ENCODE results near the gene NAT10.

NAT10 gene

DNA sequence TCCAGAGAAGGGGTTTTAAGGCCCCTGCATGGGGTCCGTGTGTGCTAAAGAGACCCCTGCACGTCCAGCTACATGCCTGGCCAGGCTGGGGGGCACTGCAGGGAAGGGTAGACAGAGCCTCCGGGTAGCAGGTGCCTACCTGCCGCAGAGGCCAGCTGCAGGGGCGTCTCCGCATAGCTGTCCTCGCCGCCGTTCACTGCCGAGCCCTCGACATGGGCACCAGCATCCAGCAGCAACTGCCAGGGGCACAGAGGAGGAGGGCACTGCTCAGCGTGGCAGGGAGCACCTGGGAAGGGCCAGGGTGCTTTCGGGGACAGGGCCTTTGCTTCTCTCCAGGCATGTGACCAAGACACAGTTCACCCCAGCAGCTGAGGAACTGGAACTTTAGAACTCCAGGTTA, 59.7 kb downstream of the NAT10 start:
- POLR2A ChIA-PET = no interaction called here
- TF ChIP-seq, protein P1, sequence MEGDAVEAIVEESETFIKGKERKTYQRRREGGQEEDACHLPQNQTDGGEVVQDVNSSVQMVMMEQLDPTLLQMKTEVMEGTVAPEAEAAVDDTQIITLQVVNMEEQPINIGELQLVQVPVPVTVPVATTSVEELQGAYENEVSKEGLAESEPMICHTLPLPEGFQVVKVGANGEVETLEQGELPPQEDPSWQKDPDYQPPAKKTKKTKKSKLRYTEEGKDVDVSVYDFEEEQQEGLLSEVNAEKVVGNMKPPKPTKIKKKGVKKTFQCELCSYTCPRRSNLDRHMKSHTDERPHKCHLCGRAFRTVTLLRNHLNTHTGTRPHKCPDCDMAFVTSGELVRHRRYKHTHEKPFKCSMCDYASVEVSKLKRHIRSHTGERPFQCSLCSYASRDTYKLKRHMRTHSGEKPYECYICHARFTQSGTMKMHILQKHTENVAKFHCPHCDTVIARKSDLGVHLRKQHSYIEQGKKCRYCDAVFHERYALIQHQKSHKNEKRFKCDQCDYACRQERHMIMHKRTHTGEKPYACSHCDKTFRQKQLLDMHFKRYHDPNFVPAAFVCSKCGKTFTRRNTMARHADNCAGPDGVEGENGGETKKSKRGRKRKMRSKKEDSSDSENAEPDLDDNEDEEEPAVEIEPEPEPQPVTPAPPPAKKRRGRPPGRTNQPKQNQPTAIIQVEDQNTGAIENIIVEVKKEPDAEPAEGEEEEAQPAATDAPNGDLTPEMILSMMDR (IDR thresholded peaks at IDR 0.05; ENCODE audit: insufficient read depth, low read length, missing control alignments) = no peak
- CTCF ChIA-PET = interaction anchor here (1.0 to 2.7 kb wide), 3 partner anchors 9 to 192 kb away, joined by 3 to 25 read pairs (median 4); partner anchors contain the start of gene ABTB2
- no peak for DNase-seq (ENCODE audit: low read depth, low spot score)
- H3K4me3 ChIP-seq (ENCODE audit: low read depth, low read length) = no peak overlapping the region

DNA sequence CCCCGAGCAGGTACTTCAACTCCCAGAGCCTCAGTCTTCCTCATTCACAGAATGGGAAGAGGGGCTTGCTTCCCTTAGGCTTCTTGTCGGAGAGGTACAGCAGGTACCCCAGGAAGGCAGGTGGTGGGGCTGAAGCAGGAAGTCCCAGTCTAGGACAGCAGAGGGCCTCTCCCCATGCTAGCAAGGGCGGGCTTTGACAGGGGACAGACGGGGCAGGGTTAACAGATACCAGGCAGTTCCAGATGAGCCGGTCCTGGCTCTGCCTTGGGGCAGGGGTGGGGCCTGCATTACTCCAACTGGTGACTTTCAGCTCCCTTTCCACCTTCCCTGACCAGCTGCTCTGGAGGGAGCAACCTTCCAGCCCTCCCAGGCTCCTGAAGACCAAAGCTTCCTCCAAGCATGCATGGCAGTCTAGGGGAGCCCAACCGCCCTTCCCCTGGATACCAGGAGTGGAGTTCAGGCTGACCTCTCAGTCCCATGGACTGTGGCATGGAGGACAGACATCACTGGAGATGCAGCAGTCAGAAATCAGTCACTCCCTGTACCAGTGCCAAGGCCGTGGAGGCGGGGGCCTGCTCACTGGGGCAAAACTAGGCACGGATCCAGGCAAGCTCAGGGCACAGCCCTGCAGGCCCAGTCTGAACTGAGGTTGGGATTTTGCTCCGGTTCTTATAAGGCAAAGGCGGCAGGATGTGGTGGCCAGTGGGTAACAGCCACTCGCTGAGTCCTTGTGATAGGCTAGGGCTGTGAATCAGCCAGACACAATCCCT, 60.5 kb downstream of the NAT10 start:
- H3K4me3 ChIP-seq (ENCODE audit: low read depth, low read length) = no peak overlapping the region
- POLR2A ChIA-PET = no interaction called here
- CTCF ChIA-PET = interaction anchor here (1.0 to 2.7 kb wide), 4 partner anchors 9 to 327 kb away, joined by 3 to 25 read pairs (median 5); partner anchors contain the start of gene ABTB2
- TF ChIP-seq, protein P1 (IDR thresholded peaks at IDR 0.05; ENCODE audit: insufficient read depth, low read length, missing control alignments) = no peak
- no peak for DNase-seq (ENCODE audit: low read depth, low spot score)

DNA sequence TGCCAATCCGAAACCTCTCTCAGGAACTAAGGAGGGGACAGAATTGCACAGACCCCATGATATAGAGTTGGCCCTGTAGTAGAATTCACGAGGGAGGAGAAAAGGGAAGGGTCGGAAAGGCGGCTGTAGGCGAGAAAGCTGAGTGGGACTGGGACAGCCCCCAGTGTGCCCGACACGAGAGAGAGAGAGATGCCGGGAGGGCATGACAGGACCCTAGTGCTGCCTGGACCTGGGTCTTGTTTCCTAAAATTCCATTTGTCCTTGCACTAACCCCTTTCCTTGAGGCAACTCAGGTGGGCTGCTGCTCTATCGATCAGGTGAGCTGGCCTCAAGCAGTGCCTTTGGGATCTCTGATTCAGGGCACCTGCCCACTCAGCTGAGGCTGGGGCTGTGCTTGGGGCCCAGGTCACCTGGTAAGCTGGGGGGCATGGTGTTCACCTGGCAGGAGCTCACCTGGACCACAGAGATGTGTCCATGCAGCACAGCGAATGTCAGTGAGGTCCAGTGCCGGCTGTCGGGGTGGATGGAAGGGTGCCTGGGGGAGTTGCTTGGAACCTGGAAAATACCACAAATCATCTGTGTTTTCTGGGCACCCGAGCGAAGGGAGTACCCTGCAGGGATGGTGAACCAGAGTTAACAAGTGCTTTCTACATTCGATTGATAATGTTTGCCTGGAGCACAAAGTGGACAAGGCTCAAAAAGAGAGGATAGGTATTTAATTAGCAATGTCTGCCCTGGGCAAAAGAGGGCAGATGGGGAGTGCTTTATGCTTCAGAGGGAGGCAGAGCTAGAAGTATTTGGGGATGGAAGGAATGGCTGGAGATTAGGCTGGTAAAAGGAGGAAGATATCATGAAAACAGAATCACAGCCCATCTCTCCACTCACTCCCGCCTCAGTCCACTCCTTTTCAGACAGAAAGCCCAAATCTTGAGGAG, 61.6 kb downstream of the NAT10 start:
- POLR2A ChIA-PET = no interaction called here
- TF ChIP-seq, protein P1 (IDR thresholded peaks at IDR 0.05; ENCODE audit: insufficient read depth, low read length, missing control alignments) = no peak
- no peak overlapping the region for H3K4me3 ChIP-seq (ENCODE audit: low read depth, low read length)
- no peak for DNase-seq (ENCODE audit: low read depth, low spot score)
- CTCF ChIA-PET = interaction anchor here (0.9 to 2.4 kb wide), 4 partner anchors 17 to 326 kb away, joined by 3 to 11 read pairs (median 4); partner anchors contain the start of gene ABTB2

DNA sequence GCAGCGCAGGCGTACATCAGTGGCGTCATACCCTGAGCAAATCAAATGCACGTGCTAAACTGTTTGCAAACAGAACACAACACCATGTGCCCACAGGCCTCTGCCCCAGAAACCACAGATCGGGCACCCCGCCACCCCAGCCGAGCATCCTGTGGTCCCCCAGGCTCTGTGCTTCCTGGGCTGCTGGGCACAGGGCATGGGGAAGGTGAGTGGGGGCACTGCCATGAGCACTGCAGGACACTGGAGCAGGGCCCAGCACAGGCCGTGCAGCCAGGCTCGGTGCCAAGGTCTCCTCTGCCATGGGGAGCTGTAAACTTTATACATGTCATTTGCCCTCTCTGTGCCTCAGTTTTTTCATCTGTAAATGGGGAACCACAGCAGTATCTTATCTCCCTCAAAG, 62.5 kb downstream of the NAT10 start:
- CTCF ChIA-PET = interaction anchor here (0.9 to 2.4 kb wide), 5 partner anchors 9 to 190 kb away, joined by 3 to 11 read pairs (median 3); partner anchors contain the start of gene ABTB2
- DNase-seq (ENCODE audit: low read depth, low spot score) = no peak
- no peak overlapping the region for H3K4me3 ChIP-seq (ENCODE audit: low read depth, low read length)
- TF ChIP-seq, protein P1 (IDR thresholded peaks at IDR 0.05; ENCODE audit: insufficient read depth, low read length, missing control alignments) = no peak
- POLR2A ChIA-PET = interaction anchor here (0.6 to 1.1 kb wide), 2 partner anchors 17 to 190 kb away, joined by 3 to 7 read pairs; partner anchors contain the start of gene ABTB2

DNA sequence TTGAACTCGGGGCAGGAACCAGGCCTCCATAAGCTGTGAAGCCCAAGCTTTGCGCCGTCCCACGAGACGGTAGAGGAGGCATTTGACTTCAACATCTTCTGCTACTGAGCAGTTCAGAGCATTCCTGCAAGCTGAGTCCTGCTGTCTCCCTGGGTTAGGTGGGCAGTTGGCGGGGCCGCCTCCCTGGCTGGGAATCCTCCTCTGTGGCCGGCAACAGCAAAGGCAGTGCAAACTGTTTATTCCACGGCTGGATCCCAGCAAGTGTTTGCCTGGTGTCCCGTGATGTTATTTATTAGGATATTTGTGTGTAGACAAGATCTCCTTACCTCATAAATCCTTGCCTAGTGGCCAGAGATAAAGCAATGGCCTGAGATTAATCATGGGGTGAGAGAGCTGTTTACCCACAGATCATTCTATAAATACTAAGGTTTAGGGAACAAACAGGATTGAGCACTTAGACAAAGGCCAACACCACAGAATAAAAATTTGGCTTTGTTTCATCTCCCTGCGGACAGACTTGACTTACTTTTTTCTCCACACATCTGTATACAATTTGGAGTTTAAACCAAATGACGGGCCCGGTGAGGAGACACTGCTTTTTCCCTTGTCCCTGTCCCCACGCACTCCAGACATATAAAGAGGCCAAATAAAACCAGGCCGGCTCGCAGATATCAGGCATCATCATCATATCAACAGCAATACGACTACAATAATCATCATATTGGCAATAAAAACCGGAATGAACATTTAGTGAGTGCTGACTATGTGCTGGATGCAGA, 63.4 kb downstream of the NAT10 start:
- H3K4me3 ChIP-seq (ENCODE audit: low read depth, low read length) = no peak overlapping the region
- no peak for DNase-seq (ENCODE audit: low read depth, low spot score)
- TF ChIP-seq, protein P1 (IDR thresholded peaks at IDR 0.05; ENCODE audit: insufficient read depth, low read length, missing control alignments) = no peak
- ChIA-PET POLR2A (interaction anchor here (0.6 to 1.1 kb wide), 2 partner anchors 18 to 189 kb away, joined by 3 to 7 read pairs; partner anchors contain the start of gene ABTB2), CTCF (interaction anchor here (0.7 to 2.4 kb wide), 9 partner anchors 10 to 324 kb away, joined by 3 to 12 read pairs (median 3); partner anchors contain the start of gene ABTB2)

All from AG04449 (cell line).